BJ (cell line): ENCODE data around the gene SLC9A8. TPM values are rescaled to one million over a fixed set of nuclear protein-coding genes. Genes with fewer than 3 reads are reported as not detected.

Experiments used
- CTCF ChIA-PET: fragments of 350-600 bp; formaldehyde crosslinking; extraction: SDS; loops from one replicate; lab custom pipeline; 2021; ENCODE audit warnings: antibody characterized with exemption, inconsistent platforms; lab: Yijun Ruan, JAX
- POLR2A ChIA-PET: fragments of 300-600 bp; sonication (Branson Sonifier 250); formaldehyde crosslinking; extraction: SDS; loops from one replicate; lab custom pipeline; 2021; ENCODE audit warnings: antibody characterized with exemption; lab: Charles Lee
- DNase-seq: peaks from one replicate; pipeline ENCODE4 v3.0.0-alpha.2; 2011; ENCODE audit warnings: low read depth
- H3K27me3 ChIP-seq: 2 replicates; pipeline ENCODE4 v1.6.0; 2011; ENCODE audit warnings: low read length; ENCODE audit not compliant: control insufficient read depth, insufficient read depth
- H3K36me3 ChIP-seq: 2 replicates; pipeline ENCODE4 v1.5.1; 2011; ENCODE audit warnings: low read length; ENCODE audit not compliant: control insufficient read depth, insufficient read depth
- H3K4me3 ChIP-seq: 2 replicates; pipeline ENCODE4 v1.5.1; 2011; ENCODE audit warnings: low read depth, mild to moderate bottlenecking, control low read depth, low read length
- polyA plus RNA-seq: library from polyadenylated mRNA; depleted of rRNA; stranded (reverse); fragments of >200 nt; gene quantifications from 2 replicates; pipeline ENCODE4 v1.2.3, GENCODE V29; 2011
- TF ChIP-seq, protein P1 (sequence below): IDR thresholded peaks from 2 replicates; pipeline ENCODE4 v1.5.1; 2011; ENCODE audit warnings: low read depth, mild to moderate bottlenecking, control low read depth, inconsistent platforms, low read length, moderate library complexity; ENCODE audit not compliant: insufficient read depth

Gene SLC9A8
- polyA plus RNA-seq, 1 experiment, result 3.3 TPM

DNA sequence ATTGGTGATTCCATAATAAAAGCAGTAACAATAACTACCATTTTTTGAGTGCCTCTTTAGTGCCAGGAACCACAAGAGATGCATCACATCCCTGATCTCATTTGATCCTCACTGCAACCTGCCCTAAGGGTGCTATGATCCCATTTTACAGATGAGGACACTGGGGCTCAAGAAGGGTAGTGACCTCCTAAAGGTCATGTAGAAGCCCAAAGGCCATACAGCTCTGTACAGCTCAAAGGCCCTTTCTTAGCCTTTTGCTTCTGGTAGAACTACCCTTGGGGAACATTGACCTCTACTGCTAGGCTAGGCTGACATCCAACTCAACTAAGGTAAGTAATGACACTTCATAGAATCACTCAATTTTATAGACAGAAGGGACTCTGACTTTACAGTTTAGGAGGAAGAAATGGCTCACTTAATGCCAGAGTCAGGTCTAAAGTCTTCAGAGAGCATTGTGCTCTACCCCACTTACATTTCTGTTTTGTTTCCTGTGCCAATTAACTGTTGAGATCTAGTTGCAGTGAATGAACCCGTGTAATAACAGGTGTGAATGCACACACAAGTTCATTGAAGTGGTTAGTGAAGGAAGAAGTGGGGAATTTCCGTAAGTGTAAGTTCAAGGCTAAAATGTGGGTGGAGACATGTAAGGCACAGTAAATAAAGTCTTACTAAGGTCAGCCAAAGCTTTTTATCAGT is 10.7 kb downstream of the SLC9A8 start:
- TF ChIP-seq, protein P1, sequence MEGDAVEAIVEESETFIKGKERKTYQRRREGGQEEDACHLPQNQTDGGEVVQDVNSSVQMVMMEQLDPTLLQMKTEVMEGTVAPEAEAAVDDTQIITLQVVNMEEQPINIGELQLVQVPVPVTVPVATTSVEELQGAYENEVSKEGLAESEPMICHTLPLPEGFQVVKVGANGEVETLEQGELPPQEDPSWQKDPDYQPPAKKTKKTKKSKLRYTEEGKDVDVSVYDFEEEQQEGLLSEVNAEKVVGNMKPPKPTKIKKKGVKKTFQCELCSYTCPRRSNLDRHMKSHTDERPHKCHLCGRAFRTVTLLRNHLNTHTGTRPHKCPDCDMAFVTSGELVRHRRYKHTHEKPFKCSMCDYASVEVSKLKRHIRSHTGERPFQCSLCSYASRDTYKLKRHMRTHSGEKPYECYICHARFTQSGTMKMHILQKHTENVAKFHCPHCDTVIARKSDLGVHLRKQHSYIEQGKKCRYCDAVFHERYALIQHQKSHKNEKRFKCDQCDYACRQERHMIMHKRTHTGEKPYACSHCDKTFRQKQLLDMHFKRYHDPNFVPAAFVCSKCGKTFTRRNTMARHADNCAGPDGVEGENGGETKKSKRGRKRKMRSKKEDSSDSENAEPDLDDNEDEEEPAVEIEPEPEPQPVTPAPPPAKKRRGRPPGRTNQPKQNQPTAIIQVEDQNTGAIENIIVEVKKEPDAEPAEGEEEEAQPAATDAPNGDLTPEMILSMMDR, result no peak
- no peak for DNase-seq
- ChIA-PET POLR2A (no interaction called here), CTCF (interaction anchor here (1.4 kb wide), 1 partner anchor 213 kb away, joined by 4 read pairs; no protein-coding TSS in a partner anchor)
- Histone ChIP-seq H3K4me3 (no peak overlapping the region), H3K27me3 (no peaks in the 10 kb centered on the region), H3K36me3 (peaks cover 3% of the 10 kb centered on the region)

GRCh38 chr20:49824206-49824605 is 11.6 kb downstream of the SLC9A8 start:
- Histone ChIP-seq H3K36me3 (peaks cover 3% of the 10 kb centered on the region), H3K27me3 (no peaks in the 10 kb centered on the region), H3K4me3 (no peak overlapping the region)
- TF ChIP-seq, protein P1, result no peak
- ChIA-PET POLR2A (interaction anchor here (0.6 kb wide), 1 partner anchor 138 kb away, joined by 4 read pairs; no protein-coding TSS in a partner anchor), CTCF (interaction anchor here (0.9 to 1.4 kb wide), 4 partner anchors 8 to 283 kb away, joined by 3 to 4 read pairs (median 3); no protein-coding TSS in a partner anchor)
- DNase-seq, result no peak

- ChIA-PET CTCF (interaction anchor here (0.7 kb wide), 1 partner anchor 48 kb away, joined by 3 read pairs; no protein-coding TSS in a partner anchor), POLR2A (no interaction called here)
- no peak overlapping the region for H3K4me3 ChIP-seq
- no peak for DNase-seq
- TF ChIP-seq, protein P1, result no peak
- no peaks in the 10 kb centered on the region for H3K27me3 ChIP-seq
- peaks cover 3% of the 10 kb centered on the region for H3K36me3 ChIP-seq
These were observed 12.9 kb downstream of the SLC9A8 start for GRCh38 chr20:49825521-49826033.

DNA sequence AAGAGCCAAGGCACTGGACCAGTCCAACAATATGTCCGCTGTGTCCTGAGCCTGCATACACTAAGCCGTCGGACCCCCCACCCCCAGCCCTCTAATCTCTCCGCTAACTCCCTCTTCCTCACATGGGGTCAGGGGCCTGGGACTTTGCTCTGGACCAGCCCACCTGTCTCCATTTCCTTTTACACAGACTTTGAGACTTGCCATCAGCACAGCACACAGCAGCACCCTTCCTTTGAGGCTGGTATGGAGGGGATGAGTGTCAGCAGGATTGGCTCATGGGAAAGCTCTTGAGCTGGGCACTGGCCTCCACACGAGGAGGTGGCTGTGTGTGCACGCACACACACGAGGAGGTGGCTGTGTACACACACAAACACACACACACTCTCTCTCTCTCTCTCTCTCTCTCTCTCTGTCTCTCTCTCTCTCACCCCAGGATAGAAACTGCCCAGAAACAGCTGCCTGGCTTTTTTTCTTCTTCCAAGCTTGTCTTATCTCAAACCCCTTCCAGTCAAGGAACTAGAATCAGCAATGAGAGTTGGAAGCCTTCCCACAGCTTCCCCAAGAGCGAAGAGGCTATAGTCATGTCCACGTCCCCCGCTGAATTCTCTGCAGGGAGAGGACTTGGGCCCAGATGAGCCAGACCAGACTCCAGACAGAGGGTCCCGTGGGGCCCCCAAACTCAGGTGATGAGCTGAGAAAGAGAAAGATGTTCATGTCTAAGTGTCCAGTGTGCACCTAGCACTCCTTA is 18.6 kb downstream of the SLC9A8 start:
- Histone ChIP-seq H3K36me3 (no peaks in the 10 kb centered on the region; the same call in none of the 2 replicates), H3K27me3 (no peaks in the 10 kb centered on the region), H3K4me3 (no peak overlapping the region)
- TF ChIP-seq, protein P1, result no peak
- no peak for DNase-seq
- ChIA-PET CTCF (interaction anchor here (0.9 to 1.8 kb wide), 3 partner anchors 7 to 221 kb away, joined by 3 to 5 read pairs (median 5); no protein-coding TSS in a partner anchor), POLR2A (no interaction called here)
